Measurements from ENCODE around the gene INTS3.

INTS3 gene

GRCh38 chr1:153778051-153778823 is 50.4 kb downstream of the INTS3 start:
- no peak overlapping the region for H3K27ac ChIP-seq
- TF ChIP-seq CTCF (conservative IDR thresholded peaks at IDR 0.05) = no peak

- no peak for TF ChIP-seq CTCF (conservative IDR thresholded peaks at IDR 0.05)
- H3K27ac ChIP-seq = no peak overlapping the region
Measured at GRCh38 chr1:153778824-153779519, 51.1 kb downstream of the INTS3 start.

- TF ChIP-seq CTCF (conservative IDR thresholded peaks at IDR 0.05) = no peak
- no peak overlapping the region for H3K27ac ChIP-seq
Measured at GRCh38 chr1:153779781-153780541, 52.1 kb downstream of the INTS3 start.

- H3K27ac ChIP-seq = no peak overlapping the region
- no peak for TF ChIP-seq CTCF (conservative IDR thresholded peaks at IDR 0.05)
Measured at GRCh38 chr1:153780551-153780950, 52.7 kb downstream of the INTS3 start.

- peak overlapping the region; percentile 93 for H3K27ac ChIP-seq
Measured at GRCh38 chr1:153782648-153783047, 54.8 kb downstream of the INTS3 start.

- TF ChIP-seq CTCF (conservative IDR thresholded peaks at IDR 0.05) = 0 out of 2 replicates have a peak, but pooled peaks have one; percentile 23
- peak overlapping the region; percentile 93 for H3K27ac ChIP-seq
Measured at GRCh38 chr1:153783233-153784190, 55.7 kb downstream of the INTS3 start.

- H3K27ac ChIP-seq = no peak overlapping the region
- no peak for TF ChIP-seq CTCF (conservative IDR thresholded peaks at IDR 0.05)
Measured at GRCh38 chr1:153786038-153786790, 58.4 kb downstream of the INTS3 start.

Measured in VCaP (cell line).